ENCODE results near the gene KMT2E. TPM values are rescaled to one million over a fixed set of nuclear protein-coding genes. Genes with fewer than 3 reads are reported as not detected.

The KMT2E gene
- total and polyA plus RNA-seq, 2 donors (not counting 3 experiments of a cell fraction or from before 2014, with no cell fraction given), result 19.0 to 74.8 TPM

DNA sequence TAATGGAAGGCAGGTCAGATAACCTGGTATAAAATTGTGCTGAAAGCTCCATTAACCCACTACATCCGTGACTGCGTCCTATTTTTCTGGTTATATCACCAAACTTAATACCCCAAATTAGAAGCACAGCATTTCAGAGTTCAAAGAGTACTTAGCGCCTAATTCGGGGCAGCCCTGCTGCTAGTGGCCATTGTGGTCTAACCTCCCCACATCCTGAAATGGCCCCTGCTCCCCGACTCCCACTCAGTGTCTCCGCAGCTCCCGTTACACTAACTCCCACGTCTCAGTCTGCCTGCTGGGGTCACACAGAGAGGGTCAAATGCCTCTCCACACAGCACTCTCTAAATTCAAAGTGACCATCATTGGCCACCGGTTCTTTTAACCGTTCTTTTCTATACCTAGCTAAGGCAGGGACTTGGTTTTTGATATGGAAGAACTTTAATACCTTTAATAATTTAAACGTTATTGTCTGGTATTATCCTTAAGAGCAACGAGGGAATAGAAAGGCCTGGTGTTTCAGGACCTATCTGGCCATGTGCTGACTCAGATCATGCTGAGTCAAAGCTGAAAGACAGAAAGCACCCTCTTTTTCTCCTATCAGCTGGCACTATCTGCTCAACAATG lies 117.1 kb downstream of the KMT2E start:
- no peak for DNase-seq (ENCODE audit: low read depth, low spot score)
- Histone ChIP-seq H3K4me1 (ENCODE audit: control insufficient read depth, extremely low read depth, insufficient read depth, low read length) (peaks cover 7% of the 10 kb centered on the region), H3K4me3 (replicated peaks in 1 of 3; ENCODE audit: insufficient read depth in 1 of 3, low read depth in 1 of 3, low read length in 3 of 3) (no peak overlapping the region), H3K36me3 (ENCODE audit: control insufficient read depth in 2 of 2, extremely low read depth in 1 of 2, insufficient read depth in 2 of 2, low read length in 2 of 2) (peaks cover 0 to 13% of the 10 kb centered on the region in 2 experiments), H4K20me1 (replicated peaks; ENCODE audit: control insufficient read depth, extremely low read depth, insufficient read depth, low read length) (no peaks in the 10 kb centered on the region), H3K9me3 (replicated peaks; ENCODE audit: control insufficient read depth, insufficient read depth, low read length) (no peaks in the 10 kb centered on the region), H3K27ac (ENCODE audit: insufficient read depth, low read depth, low read length) (no peak overlapping the region), H2AFZ (ENCODE audit: low read depth, low read length) (no peak overlapping the region), H3K9ac (replicated peaks; ENCODE audit: extremely low read depth, insufficient read depth, low read length) (no peak overlapping the region), H3K4me2 (ENCODE audit: insufficient read depth, low read length) (no peak overlapping the region), H3K9me1 (replicated peaks; ENCODE audit: control insufficient read depth, extremely low read depth, insufficient read depth, low read length) (no peaks in the 10 kb centered on the region), H3K79me2 (ENCODE audit: control insufficient read depth, insufficient read depth, low read length) (peaks cover 8% of the 10 kb centered on the region), H3K27me3 (ENCODE audit: control insufficient read depth in 2 of 2, insufficient read depth in 2 of 2, low read length in 2 of 2) (no peaks in the 10 kb centered on the region)
- dilution Hi-C loops (cut with MboI; ENCODE audit: extremely low pct_ligation_motif_present, low sequenced_read_pairs), result no loop called here
- POLR2A ChIA-PET, result interaction anchor here (0.5 kb wide), 1 partner anchor 119 kb away, joined by 5 read pairs; no protein-coding TSS in a partner anchor
- TF ChIP-seq, protein P1, sequence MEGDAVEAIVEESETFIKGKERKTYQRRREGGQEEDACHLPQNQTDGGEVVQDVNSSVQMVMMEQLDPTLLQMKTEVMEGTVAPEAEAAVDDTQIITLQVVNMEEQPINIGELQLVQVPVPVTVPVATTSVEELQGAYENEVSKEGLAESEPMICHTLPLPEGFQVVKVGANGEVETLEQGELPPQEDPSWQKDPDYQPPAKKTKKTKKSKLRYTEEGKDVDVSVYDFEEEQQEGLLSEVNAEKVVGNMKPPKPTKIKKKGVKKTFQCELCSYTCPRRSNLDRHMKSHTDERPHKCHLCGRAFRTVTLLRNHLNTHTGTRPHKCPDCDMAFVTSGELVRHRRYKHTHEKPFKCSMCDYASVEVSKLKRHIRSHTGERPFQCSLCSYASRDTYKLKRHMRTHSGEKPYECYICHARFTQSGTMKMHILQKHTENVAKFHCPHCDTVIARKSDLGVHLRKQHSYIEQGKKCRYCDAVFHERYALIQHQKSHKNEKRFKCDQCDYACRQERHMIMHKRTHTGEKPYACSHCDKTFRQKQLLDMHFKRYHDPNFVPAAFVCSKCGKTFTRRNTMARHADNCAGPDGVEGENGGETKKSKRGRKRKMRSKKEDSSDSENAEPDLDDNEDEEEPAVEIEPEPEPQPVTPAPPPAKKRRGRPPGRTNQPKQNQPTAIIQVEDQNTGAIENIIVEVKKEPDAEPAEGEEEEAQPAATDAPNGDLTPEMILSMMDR (IDR thresholded peaks at IDR 0.05; ENCODE audit: extremely low read depth in 1 of 2, insufficient read depth in 1 of 2, low read depth in 1 of 2, low read length in 2 of 2), result no peak
- TF ChIP-seq, protein P2, sequence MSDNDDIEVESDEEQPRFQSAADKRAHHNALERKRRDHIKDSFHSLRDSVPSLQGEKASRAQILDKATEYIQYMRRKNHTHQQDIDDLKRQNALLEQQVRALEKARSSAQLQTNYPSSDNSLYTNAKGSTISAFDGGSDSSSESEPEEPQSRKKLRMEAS (IDR thresholded peaks at IDR 0.05; ENCODE audit: insufficient read depth, insufficient read length), result no peak
- TF ChIP-seq GATA2 (IDR thresholded peaks at IDR 0.05; ENCODE audit: insufficient read depth, insufficient read length, low read depth, low read length) (no peak), POLR2A (IDR thresholded peaks at IDR 0.05; ENCODE audit: low read depth, low read length) (no peak), MYC (IDR thresholded peaks at IDR 0.05; ENCODE audit: low read depth, low read length) (no peak), EZH2 (IDR thresholded peaks at IDR 0.05; ENCODE audit: borderline replicate concordance, low read depth, low read length, severe bottlenecking) (no peak), FOS (IDR thresholded peaks at IDR 0.05; ENCODE audit: borderline replicate concordance, insufficient read depth, low read length) (no peak), POLR2AphosphoS5 (IDR thresholded peaks at IDR 0.05; ENCODE audit: insufficient read depth, low read depth, low read length) (no peak), JUN (IDR thresholded peaks at IDR 0.05; ENCODE audit: borderline replicate concordance, insufficient read depth, insufficient read length, low read depth) (no peak)
- no peak for FAIRE-seq
- BruUV-seq (replicated peaks), result no TSS peak
- intact Hi-C loops (cut with micrococcal nuclease), result no loop called here
- CTCF ChIA-PET, result interaction anchor here (0.8 kb wide), 1 partner anchor 9 kb away, joined by 3 read pairs; no protein-coding TSS in a partner anchor

Data from endothelial cell of umbilical vein (primary cell).